GM23338 (cell line): Measurements from ENCODE around the gene TFPI.

Experiments
- CREB1 ChIP-seq: fragments of 250-450 bp; sonication (Bioruptor Pico); IDR thresholded peaks from 2 replicates; pipeline ENCODE4 v1.5.0; 2020; ENCODE audit warnings: low read depth, mild to moderate bottlenecking, moderate library complexity
- EZH2 ChIP-seq: fragments of 200-600 bp; sonication (generic); IDR thresholded peaks from one replicate; pipeline ENCODE4 v1.8.0; 2017; ENCODE audit warnings: antibody characterized with exemption, mild to moderate bottlenecking, low read depth; ENCODE audit not compliant: unreplicated experiment
- EZH2phosphoT487 ChIP-seq: fragments of 200-600 bp; sonication (generic); IDR thresholded peaks from one replicate; pipeline ENCODE4 v1.8.1; 2018; ENCODE audit warnings: antibody characterized with exemption; ENCODE audit not compliant: unreplicated experiment
- JUNB ChIP-seq: IDR thresholded peaks from one replicate; pipeline ENCODE4 v1.6.1; 2016; ENCODE audit warnings: antibody characterized with exemption; ENCODE audit not compliant: unreplicated experiment
- POLR2AphosphoS5 ChIP-seq: IDR thresholded peaks from 2 replicates; pipeline ENCODE4 v1.6.1; 2016; ENCODE audit warnings: antibody characterized with exemption, low read depth
- ZNF114 ChIP-seq: fragments of 250-450 bp; sonication (Bioruptor Pico); IDR thresholded peaks from 2 replicates; pipeline ENCODE4 v1.5.0; 2020; ENCODE audit warnings: mild to moderate bottlenecking, moderate library complexity
- TF ChIP-seq, protein P1 (sequence below), 2 experiments: fragments of 200-600 bp in 1 of 2; sonication (generic) in 1 of 2; conservative IDR thresholded peaks; 2 replicates each; pipeline versions ENCODE4 v1.5.1 to v1.6.1; 2016 to 2017; ENCODE audit warnings: antibody characterized with exemption in 2 of 2, low read depth in 2 of 2, mild to moderate bottlenecking in 2 of 2, moderate library complexity in 1 of 2
- TF ChIP-seq, protein P2 (sequence below): IDR thresholded peaks from one replicate; pipeline ENCODE4 v1.6.1; 2018; ENCODE audit warnings: antibody characterized with exemption; ENCODE audit not compliant: unreplicated experiment

DNA sequence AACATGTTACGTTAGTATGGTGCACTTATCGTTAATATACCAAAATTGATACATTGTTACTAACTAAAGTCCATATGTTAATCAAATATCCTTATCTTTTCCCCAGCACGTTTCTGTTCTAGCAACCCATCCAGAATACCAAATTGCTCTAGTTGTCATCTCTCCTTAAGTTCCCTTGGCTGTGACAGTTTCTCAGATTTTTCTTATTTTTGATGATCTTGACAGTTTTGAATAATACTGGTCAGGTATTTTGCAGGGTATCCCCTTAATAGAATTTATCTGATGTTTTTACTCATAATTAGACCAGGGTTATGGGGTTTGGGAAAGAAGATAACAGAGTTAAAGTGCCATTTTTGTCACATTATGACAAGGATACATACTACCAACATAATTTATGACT is 47.8 kb downstream of the TFPI start:
- TF ChIP-seq JUNB (no peak), ZNF114 (CRISPR knock-in tag) (no peak), CREB1 (no peak), EZH2phosphoT487 (no peak), POLR2AphosphoS5 (no peak), EZH2 (no peak)
- TF ChIP-seq, protein P1, sequence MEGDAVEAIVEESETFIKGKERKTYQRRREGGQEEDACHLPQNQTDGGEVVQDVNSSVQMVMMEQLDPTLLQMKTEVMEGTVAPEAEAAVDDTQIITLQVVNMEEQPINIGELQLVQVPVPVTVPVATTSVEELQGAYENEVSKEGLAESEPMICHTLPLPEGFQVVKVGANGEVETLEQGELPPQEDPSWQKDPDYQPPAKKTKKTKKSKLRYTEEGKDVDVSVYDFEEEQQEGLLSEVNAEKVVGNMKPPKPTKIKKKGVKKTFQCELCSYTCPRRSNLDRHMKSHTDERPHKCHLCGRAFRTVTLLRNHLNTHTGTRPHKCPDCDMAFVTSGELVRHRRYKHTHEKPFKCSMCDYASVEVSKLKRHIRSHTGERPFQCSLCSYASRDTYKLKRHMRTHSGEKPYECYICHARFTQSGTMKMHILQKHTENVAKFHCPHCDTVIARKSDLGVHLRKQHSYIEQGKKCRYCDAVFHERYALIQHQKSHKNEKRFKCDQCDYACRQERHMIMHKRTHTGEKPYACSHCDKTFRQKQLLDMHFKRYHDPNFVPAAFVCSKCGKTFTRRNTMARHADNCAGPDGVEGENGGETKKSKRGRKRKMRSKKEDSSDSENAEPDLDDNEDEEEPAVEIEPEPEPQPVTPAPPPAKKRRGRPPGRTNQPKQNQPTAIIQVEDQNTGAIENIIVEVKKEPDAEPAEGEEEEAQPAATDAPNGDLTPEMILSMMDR (conservative IDR thresholded peaks at IDR 0.05; ENCODE audit: low read depth in 2 of 2), result no peak
- TF ChIP-seq, protein P2, sequence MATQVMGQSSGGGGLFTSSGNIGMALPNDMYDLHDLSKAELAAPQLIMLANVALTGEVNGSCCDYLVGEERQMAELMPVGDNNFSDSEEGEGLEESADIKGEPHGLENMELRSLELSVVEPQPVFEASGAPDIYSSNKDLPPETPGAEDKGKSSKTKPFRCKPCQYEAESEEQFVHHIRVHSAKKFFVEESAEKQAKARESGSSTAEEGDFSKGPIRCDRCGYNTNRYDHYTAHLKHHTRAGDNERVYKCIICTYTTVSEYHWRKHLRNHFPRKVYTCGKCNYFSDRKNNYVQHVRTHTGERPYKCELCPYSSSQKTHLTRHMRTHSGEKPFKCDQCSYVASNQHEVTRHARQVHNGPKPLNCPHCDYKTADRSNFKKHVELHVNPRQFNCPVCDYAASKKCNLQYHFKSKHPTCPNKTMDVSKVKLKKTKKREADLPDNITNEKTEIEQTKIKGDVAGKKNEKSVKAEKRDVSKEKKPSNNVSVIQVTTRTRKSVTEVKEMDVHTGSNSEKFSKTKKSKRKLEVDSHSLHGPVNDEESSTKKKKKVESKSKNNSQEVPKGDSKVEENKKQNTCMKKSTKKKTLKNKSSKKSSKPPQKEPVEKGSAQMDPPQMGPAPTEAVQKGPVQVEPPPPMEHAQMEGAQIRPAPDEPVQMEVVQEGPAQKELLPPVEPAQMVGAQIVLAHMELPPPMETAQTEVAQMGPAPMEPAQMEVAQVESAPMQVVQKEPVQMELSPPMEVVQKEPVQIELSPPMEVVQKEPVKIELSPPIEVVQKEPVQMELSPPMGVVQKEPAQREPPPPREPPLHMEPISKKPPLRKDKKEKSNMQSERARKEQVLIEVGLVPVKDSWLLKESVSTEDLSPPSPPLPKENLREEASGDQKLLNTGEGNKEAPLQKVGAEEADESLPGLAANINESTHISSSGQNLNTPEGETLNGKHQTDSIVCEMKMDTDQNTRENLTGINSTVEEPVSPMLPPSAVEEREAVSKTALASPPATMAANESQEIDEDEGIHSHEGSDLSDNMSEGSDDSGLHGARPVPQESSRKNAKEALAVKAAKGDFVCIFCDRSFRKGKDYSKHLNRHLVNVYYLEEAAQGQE, result no peak
